TTC549 (cell line): ENCODE results near the gene MTARC2.

Experiments
- FAIRE-seq: peaks from 2 replicates; lab custom pipeline; 2012; peaks lifted over from hg19 to GRCh38; lab: Jason Lieb, UNC

Gene MTARC2

DNA sequence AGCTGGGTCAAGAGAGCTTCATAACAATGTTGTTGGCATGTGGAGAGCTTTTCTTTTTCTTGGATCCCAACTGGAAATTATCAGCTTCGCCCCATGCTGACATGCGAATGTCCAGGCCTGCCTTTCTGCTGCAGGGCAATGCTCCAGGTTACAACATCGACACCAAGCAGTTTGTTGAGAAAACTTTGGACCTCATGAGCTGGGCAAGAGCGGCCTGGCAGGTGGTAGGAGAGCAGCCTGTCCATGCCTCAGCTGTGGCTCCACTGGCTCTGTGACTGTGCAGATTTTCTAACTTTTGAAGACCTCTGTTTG is 80.0 kb downstream of the MTARC2 start:
- FAIRE-seq = no peak

DNA sequence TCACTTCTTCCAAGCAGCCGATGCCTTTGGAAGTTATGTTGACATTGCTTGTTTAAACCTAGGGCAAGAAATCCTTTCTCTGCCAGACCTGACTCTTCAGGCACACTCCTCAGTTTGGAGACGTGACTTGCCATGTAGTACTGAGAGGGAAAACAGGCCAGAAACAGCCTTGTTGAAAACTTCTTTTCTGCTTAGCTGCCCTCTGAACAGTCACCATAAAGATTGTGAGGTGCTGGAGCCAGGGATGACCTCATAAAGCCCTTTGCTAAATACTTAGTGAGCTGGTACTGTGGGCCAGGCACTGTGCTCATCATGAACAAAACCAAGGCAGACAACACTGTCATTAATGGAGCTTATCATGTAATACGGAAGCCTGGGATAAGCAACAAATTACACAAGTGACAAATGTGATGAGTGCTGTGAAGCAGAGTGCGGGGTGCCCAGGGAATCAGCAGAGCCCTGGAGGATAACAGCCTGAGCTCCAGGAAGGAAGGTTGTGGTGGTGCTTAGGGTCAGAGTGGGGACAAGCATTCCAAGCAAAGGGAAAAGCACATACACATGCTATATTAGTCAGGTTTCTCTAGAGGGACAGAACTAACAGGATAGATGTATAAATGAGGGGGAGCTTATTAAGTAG is 80.9 kb downstream of the MTARC2 start:
- no peak for FAIRE-seq

DNA sequence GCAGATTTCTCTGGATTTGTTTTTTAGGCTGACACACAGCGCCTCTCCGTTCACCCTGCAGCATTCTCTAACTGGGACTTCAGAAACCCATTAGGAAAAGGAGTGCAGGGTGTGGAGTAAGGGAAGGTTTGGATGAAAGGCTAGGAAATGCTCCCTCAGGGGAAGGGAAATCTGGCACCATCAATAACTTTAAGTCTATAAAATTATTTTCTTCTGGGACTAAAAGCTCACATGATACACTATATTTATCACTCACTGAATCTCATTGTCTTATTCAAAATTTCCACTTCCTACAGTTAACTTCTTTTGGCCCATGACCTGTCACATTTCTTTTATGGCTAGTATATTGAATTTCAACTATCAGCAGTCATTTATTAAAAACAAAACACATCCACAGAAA is 85.3 kb downstream of the MTARC2 start:
- no peak for FAIRE-seq
